Endodermal cell (in vitro differentiated cells): Measurements from ENCODE around the gene PRKCB. TPM values are rescaled to one million over a fixed set of nuclear protein-coding genes. Genes with fewer than 3 reads are reported as not detected.

Experiments used
- DNase-seq: peaks from one replicate; pipeline ENCODE4 v3.0.0-alpha.2; 2017
- H3K27ac ChIP-seq: 2 replicates; pipeline ENCODE4 v1.5.1; 2013; ENCODE audit warnings: mild to moderate bottlenecking, low read depth, low read length, moderate library complexity
- H3K27me3 ChIP-seq: 2 replicates; pipeline ENCODE4 v1.6.1; 2013; ENCODE audit warnings: mild to moderate bottlenecking, low read length, moderate library complexity; ENCODE audit not compliant: insufficient read depth, control insufficient read depth, poor library complexity, severe bottlenecking
- H3K36me3 ChIP-seq: 2 replicates; pipeline ENCODE4 v1.7.0; 2013; ENCODE audit warnings: mild to moderate bottlenecking, low read length, moderate library complexity; ENCODE audit not compliant: control insufficient read depth, insufficient read depth
- H3K4me1 ChIP-seq: one replicate; pipeline ENCODE4 v1.7.0; 2013; ENCODE audit warnings: low read length; ENCODE audit not compliant: control insufficient read depth, insufficient read depth
- H3K4me3 ChIP-seq: 2 replicates; pipeline ENCODE4 v1.5.1; 2013; ENCODE audit warnings: mild to moderate bottlenecking, low read length, moderate library complexity
- H3K9ac ChIP-seq: 2 replicates; pipeline ENCODE4 v1.6.1; 2013; ENCODE audit warnings: mild to moderate bottlenecking, low read length, moderate library complexity; ENCODE audit not compliant: poor library complexity, severe bottlenecking; ENCODE audit errors: extremely low read depth
- H3K9me3 ChIP-seq: 2 replicates; pipeline ENCODE4 v1.6.1; 2013; ENCODE audit warnings: mild to moderate bottlenecking, low read length, moderate library complexity; ENCODE audit not compliant: control insufficient read depth
- H3K27ac Mint-ChIP-seq: 2 replicates; pipeline ENCODE4 v1.8.0; 2020; ENCODE audit warnings: mixed read lengths
- H3K27me3 Mint-ChIP-seq: 2 replicates; pipeline ENCODE4 v1.8.0; 2021; ENCODE audit warnings: mild to moderate bottlenecking, mixed read lengths; ENCODE audit not compliant: insufficient read depth
- H3K36me3 Mint-ChIP-seq: 2 replicates; pipeline ENCODE4 v1.8.0; 2020; ENCODE audit warnings: low read depth, mixed read lengths
- H3K4me1 Mint-ChIP-seq: 2 replicates; pipeline ENCODE4 v1.8.0; 2020; ENCODE audit warnings: mixed read lengths
- H3K4me3 Mint-ChIP-seq: 2 replicates; pipeline ENCODE4 v1.8.0; 2020; ENCODE audit warnings: mild to moderate bottlenecking, moderate library complexity, mixed read lengths
- H3K9me3 Mint-ChIP-seq: 2 replicates; pipeline ENCODE4 v1.8.0; 2020; ENCODE audit warnings: mild to moderate bottlenecking, mixed read lengths
- WGBS, 2 experiments: methylation state at CpG; one replicate each; pipeline versions ENCODE4 v1.1.5 to v1.1.7; 2013; ENCODE audit warnings: missing lambda C conversion rate in 2 of 2, mixed read lengths in 1 of 2; ENCODE audit not compliant: insufficient coverage in 1 of 2, insufficient read length in 1 of 2; 5-methylcytosine and 5-hydroxymethylcytosine counted together
- total RNA-seq, 2 donors: library from RNA; stranded (reverse); fragmentation: NEBNext Ultra II Directional in 1 of 2; extraction: Animal tissue kit (Norgen Biotek cat#: 25700) in 1 of 2; gene quantifications; 2 replicates in 1 of 2; 3 replicates in 1 of 2; pipeline ENCODE4 v1.2.1, GENCODE V29; 2021
- TF ChIP-seq, protein P1 (sequence below): fragments of 200-600 bp; sonication (generic); conservative IDR thresholded peaks from 2 replicates; pipeline ENCODE4 v1.5.0; 2021; ENCODE audit warnings: antibody characterized with exemption, mild to moderate bottlenecking

The PRKCB gene
- total RNA-seq, 2 donors from 2014 or later, result 0.38 to 1.1 TPM

DNA sequence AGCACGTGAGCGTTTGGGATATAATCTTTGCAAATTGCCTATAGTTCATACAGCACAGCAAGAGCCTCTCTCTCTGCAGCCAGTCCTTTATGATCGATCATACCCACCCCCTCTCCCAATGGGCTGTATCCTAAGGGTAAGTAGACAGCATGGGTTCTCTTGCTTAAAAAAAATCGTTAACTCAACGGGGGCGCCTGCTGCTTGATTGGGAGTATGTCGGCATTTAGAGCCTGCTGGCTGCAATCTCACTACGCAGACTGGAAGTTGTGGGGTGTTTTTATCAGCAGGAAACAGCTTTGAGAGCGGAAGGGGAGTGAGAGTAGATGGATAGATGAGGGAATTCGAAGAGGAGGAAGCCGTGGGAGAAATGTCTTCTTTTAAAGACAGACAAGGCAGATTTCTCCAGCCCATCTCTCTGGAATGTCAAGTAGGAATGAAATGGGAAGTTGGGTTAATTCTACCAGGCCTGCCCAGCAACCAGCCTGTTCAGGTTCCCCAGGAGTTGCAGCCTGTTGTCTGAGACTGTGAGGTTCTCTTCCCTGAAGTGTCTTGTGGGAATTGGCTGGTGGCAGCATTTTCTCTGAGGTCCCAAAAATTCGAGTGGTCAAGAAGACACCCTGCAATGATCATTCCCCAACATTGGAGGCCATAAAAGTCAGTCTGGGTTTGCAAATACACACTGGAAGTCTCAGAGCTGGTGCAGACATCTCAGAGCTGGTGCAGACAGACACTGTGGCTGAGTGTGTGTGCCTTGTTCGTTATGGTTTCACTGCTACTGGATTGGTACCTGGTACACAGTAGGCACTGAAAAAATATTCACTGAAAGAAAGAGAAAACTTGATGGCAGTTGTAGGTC, 65.6 kb downstream of the PRKCB start:
- 66 to 74% methylated on average over 4 to 13 of the region's 13 CpGs for WGBS, 2 experiments

DNA sequence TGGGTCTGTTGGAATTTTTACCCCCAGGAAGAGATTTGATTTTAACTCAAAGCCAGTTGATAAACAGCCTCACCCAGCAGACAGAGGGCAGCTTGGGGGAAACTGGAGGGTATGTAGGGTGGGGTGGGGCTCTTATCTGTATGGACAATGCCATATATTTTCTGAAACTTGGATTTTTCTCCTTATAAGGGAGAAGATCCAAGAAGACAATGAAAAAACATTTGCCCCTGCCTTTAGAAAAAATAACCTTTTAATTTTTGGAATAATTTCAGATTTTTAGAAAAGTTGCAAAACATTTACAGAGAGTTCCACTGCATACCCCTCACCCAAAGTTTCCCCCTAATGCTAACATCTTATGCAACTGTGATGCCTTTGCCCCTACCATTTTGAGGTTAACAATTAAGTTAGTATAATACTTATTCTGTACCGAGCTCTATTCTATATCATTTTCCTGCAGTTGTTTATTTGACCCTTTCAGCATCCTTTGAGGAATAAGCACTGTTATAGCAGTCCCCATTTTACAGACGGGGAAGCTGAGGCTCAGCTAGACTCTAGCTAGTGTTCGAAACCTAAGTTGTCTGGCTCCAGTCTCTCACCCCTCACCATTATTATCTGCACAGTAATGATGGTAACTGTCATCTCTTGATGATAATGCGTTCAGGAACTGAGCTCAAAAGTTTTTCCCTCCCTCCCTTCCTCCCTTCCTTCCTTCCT, 66.4 kb downstream of the PRKCB start:
- Mint-ChIP-seq H3K27ac (no peak overlapping the region), H3K27me3 (no peaks in the 10 kb centered on the region), H3K4me3 (no peak overlapping the region), H3K9me3 (no peaks in the 10 kb centered on the region), H3K36me3 (no peaks in the 10 kb centered on the region), H3K4me1 (peaks cover 13% of the 10 kb centered on the region)
- TF ChIP-seq, protein P1, sequence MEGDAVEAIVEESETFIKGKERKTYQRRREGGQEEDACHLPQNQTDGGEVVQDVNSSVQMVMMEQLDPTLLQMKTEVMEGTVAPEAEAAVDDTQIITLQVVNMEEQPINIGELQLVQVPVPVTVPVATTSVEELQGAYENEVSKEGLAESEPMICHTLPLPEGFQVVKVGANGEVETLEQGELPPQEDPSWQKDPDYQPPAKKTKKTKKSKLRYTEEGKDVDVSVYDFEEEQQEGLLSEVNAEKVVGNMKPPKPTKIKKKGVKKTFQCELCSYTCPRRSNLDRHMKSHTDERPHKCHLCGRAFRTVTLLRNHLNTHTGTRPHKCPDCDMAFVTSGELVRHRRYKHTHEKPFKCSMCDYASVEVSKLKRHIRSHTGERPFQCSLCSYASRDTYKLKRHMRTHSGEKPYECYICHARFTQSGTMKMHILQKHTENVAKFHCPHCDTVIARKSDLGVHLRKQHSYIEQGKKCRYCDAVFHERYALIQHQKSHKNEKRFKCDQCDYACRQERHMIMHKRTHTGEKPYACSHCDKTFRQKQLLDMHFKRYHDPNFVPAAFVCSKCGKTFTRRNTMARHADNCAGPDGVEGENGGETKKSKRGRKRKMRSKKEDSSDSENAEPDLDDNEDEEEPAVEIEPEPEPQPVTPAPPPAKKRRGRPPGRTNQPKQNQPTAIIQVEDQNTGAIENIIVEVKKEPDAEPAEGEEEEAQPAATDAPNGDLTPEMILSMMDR, result no peak
- H3K4me3 ChIP-seq, result no peak overlapping the region
- DNase-seq, result no peak
- no peaks in the 10 kb centered on the region for H3K9me3 ChIP-seq
- H3K4me1 ChIP-seq, result no peaks in the 10 kb centered on the region
- no peak overlapping the region for H3K9ac ChIP-seq
- no peaks in the 10 kb centered on the region for H3K36me3 ChIP-seq
- 92 to 97% methylated on average over 3 of the region's 4 CpGs for WGBS, 2 experiments
- H3K27ac ChIP-seq, result no peak overlapping the region
- H3K27me3 ChIP-seq, result no peaks in the 10 kb centered on the region

More for the DNA sequence above, 65.6 kb downstream of the PRKCB start:
- Mint-ChIP-seq H3K27ac (no peak overlapping the region), H3K36me3 (no peaks in the 10 kb centered on the region), H3K27me3 (peaks cover 4% of the 10 kb centered on the region), H3K9me3 (no peaks in the 10 kb centered on the region), H3K4me3 (no peak overlapping the region), H3K4me1 (peaks cover 13% of the 10 kb centered on the region)
- Histone ChIP-seq H3K9me3 (no peaks in the 10 kb centered on the region), H3K27ac (no peak overlapping the region), H3K4me3 (no peak overlapping the region), H3K27me3 (no peaks in the 10 kb centered on the region), H3K9ac (no peak overlapping the region), H3K4me1 (no peaks in the 10 kb centered on the region), H3K36me3 (no peaks in the 10 kb centered on the region)
- TF ChIP-seq, protein P1, result no peak
- peak; percentile 65 for DNase-seq

DNA sequence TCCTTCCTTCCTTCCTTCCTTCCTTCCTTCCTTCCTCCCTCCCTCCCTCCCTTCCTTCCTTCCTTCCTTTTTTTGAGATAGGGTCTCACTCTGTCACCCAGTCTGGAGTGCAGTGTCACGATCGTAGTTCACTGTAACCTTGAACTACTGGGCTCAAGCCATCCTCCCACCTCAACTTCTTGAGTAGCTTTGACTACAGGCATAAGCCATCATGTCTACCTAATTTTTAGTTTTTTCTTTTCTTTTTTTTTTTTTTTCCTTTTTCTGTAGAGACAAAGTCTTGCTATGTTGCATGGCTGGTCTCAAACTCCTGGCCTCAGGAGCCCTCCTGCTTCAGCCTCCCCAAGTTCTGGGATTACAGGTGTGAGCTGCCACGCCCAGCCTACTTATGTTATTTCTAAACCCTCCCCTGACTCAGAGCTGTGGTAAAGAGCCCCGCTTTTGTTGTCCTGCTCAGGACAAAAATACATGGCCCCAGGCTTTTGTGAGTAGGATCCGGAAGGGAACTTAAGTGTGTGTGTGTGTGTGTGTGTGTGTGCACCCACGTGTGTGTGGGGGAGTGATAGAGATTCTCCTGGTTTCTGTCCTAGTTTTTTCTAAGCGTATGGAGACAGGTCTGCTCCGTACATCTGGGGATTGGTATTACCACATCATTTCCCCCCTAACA, 67.1 kb downstream of the PRKCB start:
- H3K27me3 ChIP-seq, result no peaks in the 10 kb centered on the region
- no peak overlapping the region for H3K27ac ChIP-seq
- 83 to 100% methylated on average over 2 to 8 of the region's 8 CpGs for WGBS, 2 experiments
- Mint-ChIP-seq H3K4me1 (peaks cover 15% of the 10 kb centered on the region), H3K36me3 (no peaks in the 10 kb centered on the region), H3K4me3 (no peak overlapping the region), H3K27ac (no peak overlapping the region), H3K27me3 (no peaks in the 10 kb centered on the region), H3K9me3 (no peaks in the 10 kb centered on the region)
- H3K4me1 ChIP-seq, result no peaks in the 10 kb centered on the region
- H3K36me3 ChIP-seq, result no peaks in the 10 kb centered on the region
- no peak overlapping the region for H3K4me3 ChIP-seq
- TF ChIP-seq, protein P1, result no peak
- H3K9ac ChIP-seq, result no peak overlapping the region
- no peaks in the 10 kb centered on the region for H3K9me3 ChIP-seq
- no peak for DNase-seq
